ENCODE results near the gene VWA5A.

DNA sequence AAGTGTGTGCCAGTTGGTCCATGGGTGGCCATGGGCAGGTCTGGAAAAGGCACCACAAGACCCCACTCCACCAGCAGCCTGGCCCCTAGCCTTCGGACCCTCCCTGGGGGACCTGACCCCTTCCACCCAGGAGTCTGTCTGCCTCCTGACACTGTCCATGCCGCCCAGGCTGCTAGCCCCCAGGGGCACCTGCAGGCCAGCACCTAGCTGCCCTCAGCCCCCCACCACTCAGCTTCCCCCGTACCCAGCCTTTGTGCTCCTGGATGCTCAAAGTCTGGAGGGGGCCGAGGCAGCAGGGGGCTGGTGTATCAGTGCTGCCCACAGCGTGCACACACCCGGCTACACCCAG, 39.8 kb upstream of the VWA5A start:
- TF ChIP-seq, protein P1, sequence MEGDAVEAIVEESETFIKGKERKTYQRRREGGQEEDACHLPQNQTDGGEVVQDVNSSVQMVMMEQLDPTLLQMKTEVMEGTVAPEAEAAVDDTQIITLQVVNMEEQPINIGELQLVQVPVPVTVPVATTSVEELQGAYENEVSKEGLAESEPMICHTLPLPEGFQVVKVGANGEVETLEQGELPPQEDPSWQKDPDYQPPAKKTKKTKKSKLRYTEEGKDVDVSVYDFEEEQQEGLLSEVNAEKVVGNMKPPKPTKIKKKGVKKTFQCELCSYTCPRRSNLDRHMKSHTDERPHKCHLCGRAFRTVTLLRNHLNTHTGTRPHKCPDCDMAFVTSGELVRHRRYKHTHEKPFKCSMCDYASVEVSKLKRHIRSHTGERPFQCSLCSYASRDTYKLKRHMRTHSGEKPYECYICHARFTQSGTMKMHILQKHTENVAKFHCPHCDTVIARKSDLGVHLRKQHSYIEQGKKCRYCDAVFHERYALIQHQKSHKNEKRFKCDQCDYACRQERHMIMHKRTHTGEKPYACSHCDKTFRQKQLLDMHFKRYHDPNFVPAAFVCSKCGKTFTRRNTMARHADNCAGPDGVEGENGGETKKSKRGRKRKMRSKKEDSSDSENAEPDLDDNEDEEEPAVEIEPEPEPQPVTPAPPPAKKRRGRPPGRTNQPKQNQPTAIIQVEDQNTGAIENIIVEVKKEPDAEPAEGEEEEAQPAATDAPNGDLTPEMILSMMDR (conservative IDR thresholded peaks at IDR 0.05; ENCODE audit: low read length) = no peak
- no peak for TF ChIP-seq EZH2phosphoT487 (IDR thresholded peaks at IDR 0.05; ENCODE audit: borderline replicate concordance, low read depth, low read length)
